H9 (cell line): ENCODE data around the gene HDLBP. TPM values are rescaled to one million over a fixed set of nuclear protein-coding genes. Genes with fewer than 3 reads are reported as not detected.

ENCODE experiments used
- DNase-seq: peaks from one replicate; pipeline ENCODE4 v3.0.0-alpha.2; 2017
- H2AFZ ChIP-seq: one replicate; pipeline ENCODE4 v1.6.1; 2013; ENCODE audit warnings: mild to moderate bottlenecking, low read length, control low read depth, moderate library complexity
- H2AK5ac ChIP-seq: 2 replicates; pipeline ENCODE4 v1.6.1; 2013; ENCODE audit warnings: low read length, control low read depth, mixed read lengths; ENCODE audit not compliant: insufficient read length
- H2BK120ac ChIP-seq: one replicate; pipeline ENCODE4 v1.6.1; 2013; ENCODE audit warnings: low read depth, mild to moderate bottlenecking, low read length, control low read depth, inconsistent platforms; ENCODE audit not compliant: poor library complexity, severe bottlenecking
- H2BK12ac ChIP-seq: 2 replicates; pipeline ENCODE4 v1.6.1; 2013; ENCODE audit warnings: low read length, control low read depth, mixed read lengths, low read depth; ENCODE audit not compliant: insufficient read length
- H2BK15ac ChIP-seq: 2 replicates; pipeline ENCODE4 v1.6.1; 2013; ENCODE audit warnings: low read depth, low read length, control low read depth
- H2BK20ac ChIP-seq: one replicate; pipeline ENCODE4 v1.6.1; 2013; ENCODE audit warnings: low read depth, mild to moderate bottlenecking, low read length, control low read depth, inconsistent platforms; ENCODE audit not compliant: poor library complexity, severe bottlenecking
- H2BK5ac ChIP-seq: 2 replicates; pipeline ENCODE4 v1.6.1; 2013; ENCODE audit warnings: low read length, control low read depth, mixed read lengths; ENCODE audit not compliant: insufficient read length
- H3K14ac ChIP-seq: 2 replicates; pipeline ENCODE4 v1.6.1; 2013; ENCODE audit warnings: low read length, control low read depth; ENCODE audit not compliant: insufficient read depth
- H3K18ac ChIP-seq: 2 replicates; pipeline ENCODE4 v1.6.1; 2013; ENCODE audit warnings: low read depth, mild to moderate bottlenecking, mixed read lengths, low read length, control low read depth; ENCODE audit not compliant: insufficient read length
- H3K23ac ChIP-seq: 2 replicates; pipeline ENCODE4 v1.6.1; 2013; ENCODE audit warnings: low read length, control low read depth, mixed read lengths, low read depth; ENCODE audit not compliant: insufficient read length
- H3K23me2 ChIP-seq: 2 replicates; pipeline ENCODE4 v1.6.1; 2013; ENCODE audit warnings: low read depth, mild to moderate bottlenecking, mixed read lengths, low read length, control low read depth; ENCODE audit not compliant: insufficient read length, poor library complexity, severe bottlenecking
- H3K27ac ChIP-seq: 2 replicates; pipeline ENCODE4 v1.5.1; 2013; ENCODE audit warnings: low read length, control low read depth, mixed read lengths, low read depth; ENCODE audit not compliant: insufficient read length
- H3K27me3 ChIP-seq: 2 replicates; pipeline ENCODE4 v1.6.1; 2013; ENCODE audit warnings: low read length, control low read depth, inconsistent platforms; ENCODE audit not compliant: insufficient read depth
- H3K4ac ChIP-seq: 2 replicates; pipeline ENCODE4 v1.6.1; 2013; ENCODE audit warnings: low read depth, mild to moderate bottlenecking, control low read depth, inconsistent platforms, low read length, moderate library complexity
- H3K4me1 ChIP-seq: 2 replicates; pipeline ENCODE4 v1.6.1; 2013; ENCODE audit warnings: low read length, control low read depth, inconsistent platforms; ENCODE audit not compliant: insufficient read depth
- H3K4me2 ChIP-seq: 2 replicates; pipeline ENCODE4 v1.6.1; 2013; ENCODE audit warnings: low read length, control low read depth, mixed read lengths; ENCODE audit not compliant: insufficient read length, insufficient read depth
- H3K56ac ChIP-seq: 2 replicates; pipeline ENCODE4 v1.6.1; 2013; ENCODE audit warnings: low read depth, mild to moderate bottlenecking, mixed read lengths, low read length, control low read depth; ENCODE audit not compliant: insufficient read length
- H3K79me1 ChIP-seq: 2 replicates; pipeline ENCODE4 v1.6.1; 2013; ENCODE audit warnings: low read depth, mild to moderate bottlenecking, moderate library complexity, low read length, control low read depth, inconsistent platforms; ENCODE audit not compliant: insufficient read depth, poor library complexity, severe bottlenecking
- H3K79me2 ChIP-seq: 2 replicates; pipeline ENCODE4 v1.6.1; 2013; ENCODE audit warnings: low read length, control low read depth, inconsistent platforms; ENCODE audit not compliant: insufficient read depth
- H3K9ac ChIP-seq: 2 replicates; pipeline ENCODE4 v1.6.1; 2013; ENCODE audit warnings: low read length, control low read depth, mixed read lengths; ENCODE audit not compliant: insufficient read length; ENCODE audit errors: extremely low read depth
- H3K9me3 ChIP-seq: one replicate; pipeline ENCODE4 v1.6.1; 2013; ENCODE audit warnings: low read depth, low read length, inconsistent platforms; ENCODE audit not compliant: control insufficient read depth
- H3T11ph ChIP-seq: one replicate; pipeline ENCODE4 v1.6.1; 2013; ENCODE audit warnings: mild to moderate bottlenecking, low read length, control low read depth, inconsistent platforms
- H4K20me1 ChIP-seq: one replicate; pipeline ENCODE4 v1.6.1; 2013; ENCODE audit not compliant: control insufficient read depth, insufficient read length, insufficient read depth
- H4K5ac ChIP-seq: 2 replicates; pipeline ENCODE4 v1.6.1; 2013; ENCODE audit warnings: low read depth, mild to moderate bottlenecking, mixed read lengths, low read length, control low read depth; ENCODE audit not compliant: insufficient read length
- H4K8ac ChIP-seq: replicated peaks from 2 replicates; pipeline ENCODE4 v1.6.1; 2013; ENCODE audit warnings: low read length, control low read depth, mixed read lengths, low read depth; ENCODE audit not compliant: insufficient read length
- H4K91ac ChIP-seq: 2 replicates; pipeline ENCODE4 v1.6.1; 2013; ENCODE audit warnings: low read depth, mild to moderate bottlenecking, moderate library complexity, mixed read lengths, low read length, control low read depth; ENCODE audit not compliant: insufficient read length
- H3K27ac Mint-ChIP-seq, 3 experiments: 2 replicates in 2 of 3; 3 replicates in 1 of 3; pipeline ENCODE4 v1.8.0; 2020 to 2021; ENCODE audit warnings: mixed read lengths in 3 of 3, mild to moderate bottlenecking in 1 of 3, moderate library complexity in 1 of 3
- H3K27me3 Mint-ChIP-seq: 2 replicates; pipeline ENCODE4 v1.8.0; 2021; ENCODE audit warnings: low read depth, mild to moderate bottlenecking, moderate library complexity, mixed read lengths
- H3K36me3 Mint-ChIP-seq, 3 experiments: 2 replicates in 2 of 3; 3 replicates in 1 of 3; pipeline ENCODE4 v1.8.0; 2020 to 2021; ENCODE audit warnings: low read depth in 3 of 3, mixed read lengths in 3 of 3; ENCODE audit not compliant: insufficient read depth in 1 of 3
- H3K4me1 Mint-ChIP-seq, 2 experiments: 2 replicates each; pipeline ENCODE4 v1.8.0; 2020; ENCODE audit warnings: mixed read lengths in 2 of 2
- H3K4me3 Mint-ChIP-seq, 2 experiments: 2 replicates in 1 of 2; 3 replicates in 1 of 2; pipeline ENCODE4 v1.8.0; 2020 to 2021; ENCODE audit warnings: mild to moderate bottlenecking in 2 of 2, mixed read lengths in 2 of 2, moderate library complexity in 1 of 2
- H3K9me3 Mint-ChIP-seq, 2 experiments: 2 replicates in 1 of 2; 3 replicates in 1 of 2; pipeline ENCODE4 v1.8.0; 2020; ENCODE audit warnings: mild to moderate bottlenecking in 2 of 2, mixed read lengths in 2 of 2, moderate library complexity in 1 of 2
- CTCF ChIP-seq: fragments of 200-600 bp; sonication (generic); conservative IDR thresholded peaks from 3 replicates; pipeline ENCODE4 v1.8.0; 2021; ENCODE audit warnings: antibody characterized with exemption, mild to moderate bottlenecking
- WGBS: extraction: QIAGEN DNeasy Blood & Tissue Kit; methylation state at CpG from one replicate; pipeline ENCODE4 v1.1.7; 2013; ENCODE audit warnings: missing lambda C conversion rate, low lambda C conversion rate, mixed read lengths; ENCODE audit not compliant: insufficient read length; ENCODE audit errors: extremely low coverage; 5-methylcytosine and 5-hydroxymethylcytosine counted together
- total RNA-seq: library from RNA; stranded (reverse); gene quantifications from 2 replicates; pipeline ENCODE4 v1.2.1, GENCODE V29; 2021

HDLBP gene
- total RNA-seq, 1 experiment from 2014 or later = 364 TPM

GRCh38 chr2:241315879-241316631 is 583 bp upstream of the HDLBP start, which contains the start of gene SEPTIN2:
Gene SEPTIN2 (plus strand): TSS chr2:241315925. CDS start chr2:241324233, 8,308 bp downstream.
- peaks cover 4 to 25% (median 20%) of the 10 kb centered on the region in 3 experiments; a peak in 6 of 7 replicates for H3K36me3 Mint-ChIP-seq
- H4K8ac ChIP-seq = peak within 1 kb of the TSS; percentile 11
- no peaks in the 10 kb centered on the region for H3K27me3 ChIP-seq
- peak within 1 kb of the TSS; percentile 99 for H3K14ac ChIP-seq
- peaks cover 9% of the 10 kb centered on the region for H3K23me2 ChIP-seq
- H3K4me1 Mint-ChIP-seq = peaks cover 58% of the 10 kb centered on the region in 2 experiments
- H3K9me3 Mint-ChIP-seq = no peaks in the 10 kb centered on the region; a peak in 1 of 5 replicates
- no peaks in the 10 kb centered on the region for H3K4me1 ChIP-seq
- no peak within 1 kb of the TSS for H2AFZ ChIP-seq
- peak within 1 kb of the TSS; percentile 100 for H3K27ac Mint-ChIP-seq
- no peaks in the 10 kb centered on the region for H3K79me1 ChIP-seq
- peak within 1 kb of the TSS; percentile 84 for H4K5ac ChIP-seq
- no peak for DNase-seq
- TF ChIP-seq CTCF = no peak
- H3K18ac ChIP-seq = peak within 1 kb of the TSS; percentile 99
- H3K27ac ChIP-seq = peak within 1 kb of the TSS; percentile 84
- H3T11ph ChIP-seq = no peak within 1 kb of the TSS
- no peaks in the 10 kb centered on the region for H4K20me1 ChIP-seq
- peak within 1 kb of the TSS; percentile 70 for H2BK120ac ChIP-seq
- H3K4me2 ChIP-seq = peak within 1 kb of the TSS; percentile 95
- peak within 1 kb of the TSS; percentile 99 for H3K9ac ChIP-seq
- H3K4me3 Mint-ChIP-seq = peak within 1 kb of the TSS; percentile 100
- H3K4ac ChIP-seq = no peak within 1 kb of the TSS; the same call in 1 of the 2 replicates
- H3K23ac ChIP-seq = no peak within 1 kb of the TSS
- H2AK5ac ChIP-seq = no peak within 1 kb of the TSS
- peak within 1 kb of the TSS; percentile 81 for H2BK5ac ChIP-seq
- H3K27me3 Mint-ChIP-seq = no peaks in the 10 kb centered on the region
- no CpG with 5 or more reads among the region's 75 CpGs for WGBS
- no peak within 1 kb of the TSS for H4K91ac ChIP-seq
- no peak within 1 kb of the TSS for H2BK12ac ChIP-seq
- peaks cover 73% of the 10 kb centered on the region for H3K79me2 ChIP-seq
- H3K56ac ChIP-seq = peak within 1 kb of the TSS; percentile 41
- H2BK20ac ChIP-seq = no peak within 1 kb of the TSS
- no peaks in the 10 kb centered on the region for H3K9me3 ChIP-seq
- no peak within 1 kb of the TSS for H2BK15ac ChIP-seq
